Myocyte (in vitro differentiated cells): ENCODE results near the gene PRR19. TPM values are rescaled to one million over a fixed set of nuclear protein-coding genes. Genes with fewer than 3 reads are reported as not detected.

ENCODE experiments used
- DNase-seq: peaks from one replicate; pipeline ENCODE4 v3.0.0-alpha.2; 2012; ENCODE audit warnings: low read depth
- total RNA-seq: library from RNA; depleted of rRNA; stranded (reverse); fragments of >200 nt; gene quantifications from 2 replicates; pipeline ENCODE4 v1.2.3, GENCODE V29; 2014

PRR19 gene
- total RNA-seq, 1 donor from 2014 or later, result 2.6 TPM

DNA sequence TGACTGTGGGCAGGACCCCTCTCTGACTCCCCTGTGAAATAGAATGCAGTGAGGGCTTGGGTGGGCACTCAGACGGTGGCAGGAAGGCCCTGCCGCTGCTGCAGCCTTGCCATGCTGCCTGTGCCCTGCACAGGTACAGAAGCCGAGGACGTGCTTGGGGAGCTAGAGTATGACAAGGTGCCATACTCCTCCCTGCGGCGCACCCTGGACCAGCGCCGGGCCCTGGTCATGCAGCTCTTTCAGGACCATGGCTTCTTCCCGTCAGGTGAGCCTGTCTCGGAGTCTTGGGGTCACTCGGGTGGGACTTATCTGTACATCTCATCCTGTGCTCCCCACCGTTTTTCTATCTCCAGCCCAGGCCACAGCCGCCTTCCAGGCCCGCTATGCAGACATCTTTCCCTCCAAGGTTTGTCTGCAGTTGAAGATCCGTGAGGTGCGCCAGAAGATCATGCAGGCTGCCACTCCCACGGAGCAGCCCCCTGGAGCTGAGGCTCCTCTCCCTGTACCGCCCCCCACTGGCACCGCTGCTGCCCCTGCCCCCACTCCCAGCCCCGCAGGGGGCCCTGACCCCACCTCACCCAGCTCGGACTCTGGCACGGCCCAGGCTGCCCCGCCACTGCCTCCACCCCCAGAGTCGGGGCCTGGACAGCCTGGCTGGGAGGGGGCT, 7.3 kb upstream of the PRR19 start:
- DNase-seq, result no peak

DNA sequence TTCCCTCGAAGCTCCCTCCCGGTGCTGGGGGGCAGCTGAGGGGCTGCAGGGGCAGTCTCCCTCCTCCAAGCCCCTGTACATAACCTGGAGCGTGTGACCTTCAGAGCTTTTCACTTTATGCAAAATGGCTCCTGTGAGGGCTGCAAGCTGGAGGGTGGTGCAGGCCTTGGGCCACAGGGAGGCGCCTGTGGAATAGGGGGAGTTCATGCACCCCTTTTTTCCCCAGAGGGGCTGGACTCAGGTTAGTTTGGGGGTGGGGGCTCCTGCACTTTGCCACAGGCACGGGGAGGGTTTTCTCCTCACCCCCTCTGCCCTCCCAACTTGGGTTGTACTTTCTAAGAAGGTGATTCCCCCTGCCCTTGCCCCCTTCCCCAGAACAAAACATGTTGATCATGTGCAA, 6.6 kb upstream of the PRR19 start:
- DNase-seq, result no peak

DNA sequence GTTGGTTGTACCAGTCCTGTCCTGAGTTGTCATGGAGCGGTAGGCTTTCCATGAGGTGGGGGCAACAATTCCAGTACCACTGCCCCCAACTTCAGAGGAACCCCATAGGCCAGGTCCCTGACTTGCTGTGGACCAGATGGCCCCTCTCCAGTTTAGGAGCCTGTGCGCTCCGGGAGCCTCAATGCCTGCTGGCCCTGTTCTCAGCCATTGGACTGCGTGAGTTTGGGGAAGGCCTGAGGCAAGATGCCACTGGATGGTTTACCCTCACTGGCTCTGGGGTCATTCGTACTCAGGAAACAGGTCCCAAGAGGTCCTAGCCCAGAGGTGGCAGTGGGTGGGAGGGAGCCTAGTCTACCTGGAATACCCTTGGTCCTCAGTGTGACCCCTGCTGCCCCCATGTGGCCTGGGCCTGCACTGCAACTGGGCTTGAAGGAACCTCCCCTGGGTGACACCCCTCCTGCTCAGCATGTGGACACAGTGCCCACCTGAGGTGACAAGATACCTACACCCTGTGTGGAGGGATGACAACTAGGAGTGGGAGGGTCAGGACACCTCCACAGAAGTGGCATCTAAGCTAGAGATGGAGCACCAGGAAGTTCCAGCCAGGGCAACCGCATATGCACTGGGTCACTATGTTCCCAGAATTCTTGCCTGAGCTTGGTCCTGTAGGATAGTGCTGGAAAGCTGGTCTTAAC, 6.0 kb upstream of the PRR19 start:
- peak; percentile 71 for DNase-seq

DNA sequence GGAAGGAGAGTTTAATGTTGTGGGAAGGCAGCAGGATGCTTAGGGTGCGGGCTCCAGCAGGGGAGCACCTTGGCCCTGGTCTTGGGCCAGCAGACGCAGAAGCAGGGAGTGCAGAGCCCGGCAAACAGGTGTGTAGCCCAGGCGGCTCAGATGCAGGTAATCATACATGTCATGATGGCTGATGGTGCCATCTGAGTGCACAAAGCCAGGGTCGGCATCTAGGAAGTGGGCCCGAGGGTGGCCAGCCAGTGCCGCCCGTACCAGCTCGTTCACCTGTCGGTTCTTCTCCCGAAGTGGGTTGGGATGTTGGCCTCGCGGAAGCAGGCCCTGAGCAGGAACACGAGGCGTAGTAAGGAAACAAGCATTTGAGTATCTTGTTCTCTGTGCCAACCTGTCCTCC, 4.9 kb upstream of the PRR19 start:
- DNase-seq, result no peak

DNA sequence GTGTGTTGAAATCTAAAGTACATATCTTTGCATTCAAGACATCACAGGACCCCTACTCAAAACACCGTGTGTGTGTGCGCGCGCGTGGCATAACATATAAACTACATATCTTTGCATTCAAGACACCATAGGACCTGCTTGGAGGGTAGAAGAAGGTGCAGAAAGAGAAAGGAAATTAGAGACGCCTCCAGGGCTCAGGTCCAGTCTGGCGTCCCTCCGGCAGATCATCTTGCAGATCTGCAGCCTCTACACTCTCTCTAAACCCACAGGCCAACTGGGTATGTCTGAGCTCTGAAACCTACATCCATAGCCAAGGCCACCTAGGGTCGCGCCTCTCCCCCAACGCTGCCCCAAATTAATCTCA, 1.2 kb downstream of the PRR19 start:
- DNase-seq, result no peak

DNA sequence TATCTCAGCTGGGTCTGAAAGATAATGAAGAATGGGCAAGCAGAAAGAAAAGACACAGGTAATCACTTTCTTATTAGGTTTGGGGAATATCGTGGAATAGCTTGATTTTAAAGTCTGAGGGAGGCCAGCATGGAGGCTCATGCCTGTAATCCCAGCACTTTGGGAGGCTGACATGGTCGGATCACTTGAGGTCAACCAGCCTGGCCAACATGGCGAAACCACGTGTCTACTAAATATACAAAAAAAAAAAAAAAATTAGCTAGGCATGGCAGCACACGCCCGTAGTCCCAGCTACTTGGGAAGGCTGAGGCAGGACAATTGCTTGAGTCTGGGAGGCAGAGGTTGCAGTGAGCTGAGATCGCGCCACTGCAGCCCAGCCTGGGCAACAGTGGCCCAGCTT, 1.9 kb downstream of the PRR19 start:
- no peak for DNase-seq

DNA sequence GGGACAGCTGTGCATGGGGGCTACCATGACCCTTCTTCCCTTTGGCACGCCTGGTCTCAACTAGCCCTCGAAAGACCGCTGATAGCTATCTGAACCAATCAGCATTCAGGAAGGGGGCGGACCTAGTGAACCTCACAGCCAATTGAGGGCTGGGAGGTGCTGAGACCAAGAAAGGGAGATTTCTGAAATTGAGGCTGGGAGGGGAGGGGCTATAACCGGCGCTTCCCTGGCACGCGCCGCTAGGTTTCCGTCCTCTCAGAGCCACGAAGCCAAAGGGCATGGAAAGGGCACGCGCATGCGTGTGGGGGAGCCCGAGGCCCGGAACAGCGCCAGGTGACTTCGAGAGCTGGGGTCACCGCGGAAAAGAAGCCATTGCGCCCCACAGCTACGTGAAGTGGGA, 4.7 kb downstream of the PRR19 start:
- no peak for DNase-seq

DNA sequence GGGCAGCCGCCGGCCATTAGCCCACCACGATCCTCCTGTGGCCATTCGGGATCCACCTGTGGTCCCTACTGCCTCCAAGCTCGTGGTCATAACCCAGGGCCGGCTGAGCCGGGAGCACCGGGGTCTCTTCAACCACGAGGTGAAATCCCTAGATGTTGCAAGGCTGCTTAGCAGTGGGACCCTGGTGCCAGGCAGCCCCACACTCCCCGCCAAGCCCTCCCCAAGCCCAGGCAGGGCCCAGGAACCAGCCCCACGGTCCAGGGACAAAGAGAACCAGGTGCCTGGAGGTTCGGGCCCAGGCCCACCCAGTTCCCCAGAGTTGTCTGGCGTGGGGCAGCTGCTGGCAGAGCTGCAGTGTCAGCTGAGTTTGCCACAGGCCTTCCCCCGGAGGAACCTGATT, 7.8 kb downstream of the PRR19 start:
- no peak for DNase-seq

DNA sequence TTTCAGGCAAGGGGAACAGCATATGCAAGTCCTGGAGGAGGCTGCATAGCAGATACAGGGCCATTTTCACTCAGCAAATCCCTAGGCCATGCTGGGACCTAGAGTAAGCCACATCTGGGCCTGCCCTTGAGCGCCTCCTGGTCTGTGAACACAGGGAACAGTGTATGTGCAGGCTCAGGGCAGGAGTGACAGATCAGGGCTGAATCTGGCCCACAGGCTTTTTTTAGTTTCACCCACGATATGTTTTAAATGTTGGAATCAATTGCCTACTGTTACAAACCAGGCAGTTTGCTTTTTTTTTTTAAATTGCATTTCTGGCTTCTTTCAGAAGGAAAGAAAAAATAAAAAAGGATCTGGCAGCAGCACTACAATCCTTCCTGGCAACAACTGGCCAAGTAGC, 9.7 kb downstream of the PRR19 start:
- no peak for DNase-seq

DNA sequence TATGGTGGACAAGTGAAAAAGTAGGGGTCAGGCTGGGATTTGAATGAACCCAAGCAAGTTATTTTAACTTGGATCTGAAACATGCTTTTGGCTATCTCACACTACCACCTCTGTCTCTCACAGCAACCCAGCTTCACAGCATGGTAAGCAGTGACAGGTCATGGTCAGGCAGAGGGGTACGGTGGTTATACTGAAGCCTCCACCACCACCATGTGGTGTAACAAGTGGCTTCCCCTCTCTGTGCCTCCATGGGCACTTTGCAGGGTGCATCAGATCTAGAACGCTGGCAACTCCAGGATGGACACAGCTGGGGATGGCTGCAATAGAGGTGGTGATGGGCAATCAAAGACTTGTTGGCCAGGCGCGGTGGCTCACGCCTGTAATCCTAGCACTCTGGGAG, 10.4 kb downstream of the PRR19 start:
- DNase-seq, result no peak

DNA sequence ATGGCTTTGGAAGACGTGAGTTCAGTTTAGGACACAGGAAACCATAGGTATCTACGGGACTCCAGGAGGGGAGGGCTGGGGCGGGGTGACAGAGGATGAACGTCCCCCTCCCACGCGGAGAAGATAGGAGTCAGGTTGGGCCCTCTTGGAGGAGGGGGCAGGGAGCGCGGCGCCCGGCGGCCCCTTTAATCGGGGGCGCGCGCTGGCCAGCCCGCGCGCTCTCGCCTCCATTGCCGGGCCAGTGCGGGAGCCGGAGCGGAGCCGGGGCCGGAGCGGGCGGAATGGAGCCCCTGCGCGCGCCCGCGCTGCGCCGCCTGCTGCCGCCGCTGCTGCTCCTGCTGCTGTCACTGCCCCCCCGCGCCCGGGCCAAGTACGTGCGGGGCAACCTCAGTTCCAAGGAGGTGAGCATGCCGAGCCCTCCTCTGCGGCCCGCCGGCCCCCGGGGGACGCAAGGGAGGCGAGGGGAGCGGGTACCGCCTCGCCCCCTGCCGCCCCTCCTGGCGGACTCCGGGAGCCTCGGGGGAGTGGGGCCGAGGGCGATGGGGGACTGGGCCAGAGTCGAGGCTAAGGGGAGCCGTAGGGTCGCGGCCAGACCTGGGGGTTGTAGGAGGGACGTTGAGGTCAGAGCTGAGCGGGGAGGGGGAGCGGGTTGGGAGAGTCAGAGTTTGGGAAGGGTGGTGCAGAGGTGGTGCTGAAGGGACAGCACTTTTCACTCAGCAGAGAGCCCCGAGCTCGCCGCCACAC, 11.3 kb downstream of the PRR19 start, which contains the start of gene TMEM145:
Gene TMEM145, plus strand, starts transcription at position 214 of the 744 bp plus-strand sequence. Its CDS starts 68 bp downstream, at position 282.
- DNase-seq, result peak; percentile 64

DNA sequence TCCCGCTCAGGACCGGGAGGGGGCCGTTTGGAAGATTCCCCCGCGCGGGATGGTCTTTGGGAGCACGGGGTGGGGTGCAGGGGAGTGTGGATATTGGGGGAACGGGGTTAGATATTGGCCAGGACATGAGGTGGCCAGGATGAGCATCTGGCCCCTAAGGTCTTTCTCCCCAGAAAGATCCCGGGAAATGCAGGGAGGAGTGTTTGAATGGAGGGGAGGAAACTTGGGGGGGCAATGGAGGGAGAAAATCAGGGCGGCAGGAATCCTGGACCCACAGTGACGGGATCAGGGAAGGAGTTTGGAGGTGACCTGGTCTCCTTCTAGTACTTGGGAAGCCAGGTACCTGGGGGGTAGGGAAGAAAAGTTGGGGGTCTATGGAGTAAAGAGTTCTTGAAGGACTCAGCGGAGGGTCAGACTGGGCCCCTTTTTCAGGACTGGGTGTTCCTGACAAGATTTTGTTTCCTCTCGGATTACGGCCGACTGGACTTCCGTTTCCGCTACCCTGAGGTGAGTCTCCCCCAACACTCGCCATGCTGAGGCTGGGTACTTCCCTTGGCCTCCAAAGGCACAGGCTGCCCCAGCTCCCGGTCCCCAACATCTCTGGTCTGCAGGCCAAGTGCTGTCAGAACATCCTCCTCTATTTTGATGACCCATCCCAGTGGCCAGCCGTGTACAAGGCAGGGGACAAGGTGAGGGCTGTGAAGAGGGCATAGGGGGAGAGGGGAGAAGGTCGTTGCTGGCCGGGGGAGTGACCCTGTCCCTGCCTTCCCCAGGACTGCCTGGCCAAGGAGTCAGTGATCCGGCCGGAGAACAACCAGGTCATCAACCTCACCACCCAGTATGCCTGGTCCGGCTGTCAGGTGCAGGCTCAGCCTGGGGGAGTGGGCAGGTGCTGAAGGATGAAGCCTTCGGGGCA, 12.2 kb downstream of the PRR19 start:
- no peak for DNase-seq

DNA sequence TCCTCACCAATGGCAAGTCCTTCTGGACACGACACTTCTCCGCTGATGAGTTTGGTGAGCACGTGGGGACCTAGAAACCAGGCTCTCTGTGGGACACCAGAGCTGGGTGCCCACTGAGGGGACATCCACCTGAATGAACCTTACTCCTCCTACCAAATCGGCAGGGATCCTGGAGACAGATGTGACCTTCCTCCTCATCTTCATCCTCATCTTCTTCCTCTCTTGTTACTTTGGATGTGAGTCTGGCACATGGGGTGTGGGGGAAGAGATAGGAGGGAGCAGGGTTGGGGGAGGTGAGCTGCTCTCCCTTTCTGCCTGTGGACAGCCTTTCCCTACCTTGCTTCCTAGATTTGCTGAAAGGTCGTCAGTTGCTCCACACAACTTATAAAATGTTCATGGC, 13.1 kb downstream of the PRR19 start:
- no peak for DNase-seq

DNA sequence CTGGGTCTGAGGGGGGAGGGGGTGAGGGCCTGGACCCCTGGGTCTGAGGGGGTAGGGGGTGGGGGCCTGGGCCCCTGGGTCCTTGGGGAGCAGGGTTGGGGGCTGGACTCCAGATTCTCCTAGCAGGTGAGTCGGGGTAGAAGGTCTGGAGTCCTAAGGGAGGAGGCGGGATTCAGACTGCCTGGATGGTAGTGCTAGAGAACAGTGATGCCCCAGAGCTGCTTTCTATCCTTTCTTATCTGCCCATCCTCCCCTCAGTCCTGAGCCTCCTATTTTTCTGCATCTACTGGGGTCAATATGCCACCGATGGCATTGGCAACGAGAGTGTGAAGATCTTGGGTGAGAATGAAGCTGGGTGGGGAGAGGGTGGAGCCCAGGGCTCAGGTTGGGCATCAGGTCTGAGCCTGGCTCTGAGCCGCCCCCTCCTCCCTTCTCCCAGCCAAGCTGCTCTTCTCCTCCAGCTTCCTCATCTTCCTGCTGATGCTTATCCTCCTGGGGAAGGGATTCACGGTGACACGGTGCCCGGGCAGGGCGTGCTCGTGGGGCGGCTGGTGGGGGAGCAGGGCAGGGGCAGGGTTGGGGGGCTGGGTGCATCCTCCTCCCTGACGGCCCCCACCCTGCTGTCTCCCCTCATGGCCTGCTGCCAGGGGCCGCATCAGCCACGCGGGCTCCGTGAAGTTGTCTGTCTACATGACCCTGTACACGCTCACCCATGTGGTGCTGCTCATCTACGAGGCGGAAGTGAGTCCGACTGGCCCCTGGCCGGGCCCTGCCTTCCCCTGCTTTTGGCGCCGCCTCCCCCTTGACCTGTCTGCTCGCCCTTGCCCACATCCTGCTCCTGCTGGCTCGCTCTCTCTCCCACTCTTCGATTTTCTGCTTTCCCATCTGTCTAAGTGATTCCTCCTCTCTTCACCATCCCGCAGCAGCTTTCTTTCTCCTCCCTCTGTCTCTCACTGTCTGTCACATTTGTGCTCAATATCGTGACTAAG, 14.6 kb downstream of the PRR19 start:
- peak; percentile 18 for DNase-seq

DNA sequence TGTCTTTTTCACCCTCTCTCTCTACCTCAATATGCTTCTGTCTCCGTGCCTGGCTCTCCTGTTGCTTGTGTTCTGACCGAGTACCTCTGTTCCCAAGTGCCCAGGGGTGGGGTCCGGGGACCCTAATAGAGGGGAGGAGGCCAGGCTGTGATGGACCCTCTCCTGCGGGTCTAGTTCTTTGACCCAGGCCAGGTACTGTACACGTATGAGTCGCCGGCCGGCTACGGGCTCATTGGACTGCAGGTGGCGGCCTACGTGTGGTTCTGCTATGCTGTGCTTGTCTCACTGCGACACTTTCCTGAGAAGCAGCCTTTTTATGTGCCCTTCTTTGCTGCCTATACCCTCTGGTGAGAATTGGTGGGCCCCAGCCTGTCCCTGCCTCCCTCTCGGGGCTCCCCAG, 15.6 kb downstream of the PRR19 start:
- no peak for DNase-seq

DNA sequence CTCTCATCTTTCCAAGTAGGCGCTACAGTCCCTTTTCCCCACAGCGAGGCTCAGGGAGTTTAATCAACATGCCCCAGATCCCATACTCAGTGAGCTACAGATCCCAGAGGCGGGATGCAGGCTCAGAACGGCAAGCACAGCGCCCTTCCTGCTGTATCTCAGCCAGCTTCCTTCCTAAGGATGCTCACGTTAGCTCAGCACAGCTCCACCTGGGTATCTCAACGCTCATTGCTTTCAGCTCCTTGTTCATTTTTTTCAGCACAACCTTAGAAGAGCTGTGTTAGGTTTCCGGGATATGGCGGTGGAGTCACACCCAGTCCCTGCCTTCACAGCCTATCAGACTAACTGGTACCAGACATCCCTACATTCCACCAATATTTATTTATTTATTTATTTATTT, 20.4 kb downstream of the PRR19 start:
- DNase-seq, result no peak

DNA sequence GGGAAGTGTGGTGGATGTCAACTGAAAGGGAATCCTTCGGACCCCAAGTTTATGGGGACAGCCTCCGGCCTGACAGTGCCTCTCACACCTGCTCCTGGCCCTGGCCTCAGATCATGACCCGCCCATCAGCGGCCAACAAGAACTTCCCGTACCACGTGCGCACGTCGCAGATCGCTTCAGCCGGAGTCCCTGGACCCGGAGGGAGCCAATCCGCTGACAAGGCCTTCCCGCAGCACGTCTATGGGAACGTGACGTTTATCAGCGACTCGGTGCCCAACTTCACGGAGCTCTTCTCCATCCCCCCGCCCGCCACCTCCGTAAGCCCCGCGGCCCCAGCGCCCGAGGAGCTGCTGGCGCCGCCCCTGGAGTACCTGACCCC, 21.5 kb downstream of the PRR19 start:
- DNase-seq, result no peak

DNA sequence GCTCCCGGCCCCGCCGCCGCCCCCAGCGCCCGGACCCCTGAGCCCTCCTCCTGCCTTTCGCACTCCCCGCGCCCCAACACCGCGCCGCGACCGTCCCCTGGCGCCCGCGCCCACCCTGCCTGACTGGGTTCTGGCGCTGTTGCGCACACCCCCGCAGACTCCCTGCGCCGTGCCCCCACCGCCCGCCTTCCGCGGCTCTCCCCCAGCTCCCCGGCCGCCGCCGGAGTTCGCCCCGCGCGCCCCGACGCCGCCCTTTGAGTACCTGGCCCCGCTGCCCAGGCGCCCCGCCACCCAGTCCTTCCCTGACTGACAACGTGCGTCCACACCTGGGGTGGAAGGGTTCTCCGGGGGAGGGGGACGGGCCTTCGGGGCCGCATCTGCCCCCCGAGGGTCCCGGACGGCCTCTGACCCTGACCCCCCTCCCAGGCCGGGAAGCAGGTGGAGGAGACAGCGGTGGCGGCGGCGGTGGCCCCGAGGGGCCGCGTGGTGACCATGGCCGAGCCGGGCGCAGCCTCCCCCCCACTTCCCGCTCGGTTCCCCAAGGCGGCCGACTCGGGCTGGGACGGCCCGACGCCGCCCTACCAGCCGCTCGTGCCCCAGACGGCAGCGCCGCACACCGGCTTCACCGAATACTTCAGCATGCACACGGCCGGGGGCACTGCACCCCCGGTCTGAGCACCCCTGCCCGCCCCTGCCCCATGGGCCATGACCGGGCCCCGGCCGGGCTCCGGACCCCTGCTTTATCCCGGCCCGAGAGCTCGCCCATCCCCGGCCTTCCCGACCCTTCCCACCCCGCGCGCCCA, 22.1 kb downstream of the PRR19 start:
- no peak for DNase-seq

DNA sequence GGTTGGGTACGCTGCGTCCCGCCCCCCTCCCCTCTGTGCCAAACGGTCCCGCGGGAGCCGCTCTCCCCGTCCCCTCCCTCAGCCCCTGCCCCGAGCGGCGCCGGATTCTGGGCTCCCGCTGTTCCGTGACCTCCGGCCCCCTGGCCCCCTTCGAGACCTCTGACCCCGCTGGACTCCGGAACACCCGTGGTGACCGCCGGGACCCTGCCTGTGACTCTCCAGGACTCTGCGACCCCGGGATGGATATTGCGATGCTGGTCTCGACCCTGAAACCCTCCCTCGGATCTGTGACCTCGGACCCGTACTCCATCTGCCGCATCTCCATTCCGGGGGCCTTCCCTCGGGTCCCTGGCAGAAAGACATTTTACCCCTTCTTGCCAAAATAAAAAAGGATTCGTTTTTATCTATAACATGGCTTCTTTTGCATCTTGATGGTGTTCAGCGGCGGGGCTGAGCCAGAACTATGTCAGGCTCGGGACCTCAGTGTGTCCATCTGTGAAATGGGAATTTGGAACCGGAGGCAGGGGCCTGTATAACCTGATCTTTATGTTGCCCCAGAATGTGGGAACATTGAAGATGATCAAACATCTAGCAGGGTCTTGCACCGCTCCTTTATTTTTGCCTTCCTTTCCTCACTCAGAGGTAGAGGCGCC, 22.8 kb downstream of the PRR19 start:
- DNase-seq, result no peak
